NCI-H2029 treated with DMSO at 0.1 percent for 48 hours (cell line): ENCODE results near the gene DNPH1.

ENCODE experiments used
- DNase-seq: peaks from one replicate; lab custom pipeline; 2025; lab: John Stamatoyannopoulos, UW

The DNPH1 gene

GRCh38 chr6:43228951-43229802 is at the start of gene DNPH1:
Gene DNPH1 (minus strand): TSS chr6:43229481. CDS start chr6:43229456, 25 bp downstream.
- DNase-seq, result no peak

GRCh38 chr6:43278524-43279078 is 49.3 kb upstream of the DNPH1 start:
- no peak for DNase-seq

DNA sequence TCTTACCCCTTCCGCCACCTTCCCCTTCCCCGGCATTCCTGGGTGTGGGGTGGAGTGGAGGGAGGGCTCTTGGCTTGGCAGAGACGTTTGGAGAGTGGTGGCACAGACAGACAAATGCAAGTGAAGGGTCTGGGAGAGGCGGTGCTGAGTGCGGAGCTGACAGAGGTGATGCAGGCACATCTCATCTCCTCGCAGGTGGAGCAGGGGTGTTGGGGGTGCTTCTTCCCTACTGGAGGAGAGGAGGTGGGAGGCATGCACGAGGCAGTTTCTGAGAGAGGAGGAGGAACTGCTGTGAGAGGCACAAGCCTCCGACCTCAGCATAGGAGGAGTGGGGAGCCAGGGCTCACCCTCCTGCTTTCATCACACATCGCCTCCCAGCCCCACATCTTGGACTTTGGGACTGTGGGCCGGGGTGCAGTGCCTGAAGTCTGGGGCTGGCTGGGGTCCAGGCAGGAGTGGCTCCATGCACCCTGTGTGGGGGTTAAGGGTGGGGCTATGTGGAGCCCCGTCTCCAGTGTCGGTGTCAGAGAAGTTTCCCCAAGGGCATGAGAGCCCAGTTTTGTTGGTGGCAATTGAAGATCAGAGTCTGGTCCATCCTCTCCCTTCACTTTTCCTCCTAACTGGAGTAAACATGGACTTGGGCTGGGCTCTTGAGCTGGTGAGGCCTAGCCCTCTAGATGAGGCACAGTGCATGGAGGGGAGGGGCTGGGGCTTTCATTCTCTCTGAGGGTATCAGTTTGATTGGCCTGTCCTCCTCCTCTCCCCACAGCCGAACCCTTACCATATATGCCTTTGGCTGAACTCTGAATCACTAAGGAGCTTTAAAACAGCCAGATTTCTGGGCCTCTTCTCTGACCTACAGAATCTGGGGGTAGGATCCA is 48.6 kb upstream of the DNPH1 start:
- no peak for DNase-seq

DNA sequence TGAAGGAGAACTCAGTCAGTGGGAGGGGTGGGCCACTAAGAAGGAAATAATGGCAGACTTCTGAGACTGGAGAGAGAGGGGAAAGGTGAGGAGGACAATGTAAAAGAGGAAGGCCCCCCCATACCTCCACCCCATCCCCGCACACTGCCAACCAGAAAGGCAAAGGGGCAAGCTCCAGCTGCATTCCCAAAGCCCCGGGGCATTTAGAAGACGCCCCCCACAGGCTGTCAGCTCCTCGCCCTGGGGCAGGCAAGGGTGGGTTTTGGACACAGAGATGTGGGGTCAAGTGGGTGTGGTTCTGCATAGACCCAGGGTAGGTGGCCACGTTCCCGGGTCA is 48.0 kb upstream of the DNPH1 start:
- DNase-seq, result no peak

GRCh38 chr6:43276577-43277305 is 47.5 kb upstream of the DNPH1 start:
- no peak for DNase-seq

DNA sequence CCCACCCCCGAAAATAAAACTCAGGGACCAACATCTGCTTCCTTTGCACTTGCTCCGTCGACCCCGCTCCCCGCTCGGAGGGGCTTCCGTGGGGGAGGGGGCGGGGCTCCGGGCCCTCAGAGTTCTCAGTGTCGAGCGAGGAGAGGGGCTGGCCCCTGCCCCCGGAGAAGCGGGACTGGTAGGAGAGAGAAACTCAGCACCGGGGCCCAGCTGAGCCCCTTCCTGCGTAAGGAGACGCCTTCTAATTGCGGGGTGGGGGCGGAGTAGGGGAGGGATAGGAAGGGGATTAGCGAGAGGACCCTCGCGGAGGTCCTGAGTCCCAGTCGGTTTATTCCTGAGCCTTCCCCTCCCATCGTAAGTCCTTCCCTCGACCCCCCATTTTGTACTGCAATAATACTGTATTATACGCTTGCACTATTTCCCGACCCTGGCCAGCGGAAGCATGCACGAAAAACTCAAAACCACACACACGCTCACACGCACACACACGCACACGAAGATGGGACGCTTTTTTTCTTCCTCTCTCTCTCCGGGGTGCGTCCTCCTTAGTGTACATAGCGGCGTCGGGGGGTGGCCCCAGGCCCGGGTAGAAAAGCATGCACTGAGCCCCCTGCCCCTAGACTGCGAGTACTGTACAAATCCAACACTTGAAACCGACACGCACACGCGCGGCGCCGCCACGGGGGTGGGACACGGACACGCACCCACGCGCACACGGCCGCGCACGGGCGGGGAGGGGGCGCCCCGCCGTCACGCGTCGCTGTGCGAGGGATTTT is 46.7 kb upstream of the DNPH1 start:
- DNase-seq, result no peak

DNA sequence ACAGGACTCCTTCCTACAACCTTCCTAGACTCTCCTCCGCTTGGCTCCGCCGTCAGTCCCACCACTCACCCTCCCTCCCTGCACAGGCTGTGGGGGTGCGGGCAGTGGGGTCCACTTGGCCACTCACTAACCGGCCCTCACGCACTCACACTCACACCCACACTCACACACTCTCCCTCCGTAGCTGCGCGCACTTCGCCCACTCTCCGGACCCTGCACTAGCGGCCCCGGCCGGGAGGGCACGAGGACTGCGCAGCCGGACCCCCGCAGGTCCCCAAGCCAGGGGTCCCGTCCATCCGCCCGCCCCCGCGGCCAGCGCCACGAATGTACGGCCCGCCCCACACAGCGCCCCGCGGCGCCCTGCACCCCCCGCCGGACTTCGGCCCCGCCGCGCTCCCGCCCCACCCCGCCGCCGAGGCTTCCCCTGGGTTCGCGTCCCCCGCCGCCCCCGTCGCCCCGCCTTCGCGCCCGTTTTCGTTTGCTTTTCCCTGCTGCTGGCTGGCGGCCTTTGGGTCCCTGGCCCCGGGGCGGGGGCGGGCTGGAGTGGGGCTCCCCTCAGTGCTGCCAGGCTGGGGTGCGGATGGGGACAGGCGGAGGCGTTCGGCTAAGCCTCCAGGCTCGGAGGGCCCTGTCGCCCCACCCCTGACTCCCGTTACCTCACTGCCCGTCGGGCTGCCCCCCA is 45.8 kb upstream of the DNPH1 start:
- no peak for DNase-seq

DNA sequence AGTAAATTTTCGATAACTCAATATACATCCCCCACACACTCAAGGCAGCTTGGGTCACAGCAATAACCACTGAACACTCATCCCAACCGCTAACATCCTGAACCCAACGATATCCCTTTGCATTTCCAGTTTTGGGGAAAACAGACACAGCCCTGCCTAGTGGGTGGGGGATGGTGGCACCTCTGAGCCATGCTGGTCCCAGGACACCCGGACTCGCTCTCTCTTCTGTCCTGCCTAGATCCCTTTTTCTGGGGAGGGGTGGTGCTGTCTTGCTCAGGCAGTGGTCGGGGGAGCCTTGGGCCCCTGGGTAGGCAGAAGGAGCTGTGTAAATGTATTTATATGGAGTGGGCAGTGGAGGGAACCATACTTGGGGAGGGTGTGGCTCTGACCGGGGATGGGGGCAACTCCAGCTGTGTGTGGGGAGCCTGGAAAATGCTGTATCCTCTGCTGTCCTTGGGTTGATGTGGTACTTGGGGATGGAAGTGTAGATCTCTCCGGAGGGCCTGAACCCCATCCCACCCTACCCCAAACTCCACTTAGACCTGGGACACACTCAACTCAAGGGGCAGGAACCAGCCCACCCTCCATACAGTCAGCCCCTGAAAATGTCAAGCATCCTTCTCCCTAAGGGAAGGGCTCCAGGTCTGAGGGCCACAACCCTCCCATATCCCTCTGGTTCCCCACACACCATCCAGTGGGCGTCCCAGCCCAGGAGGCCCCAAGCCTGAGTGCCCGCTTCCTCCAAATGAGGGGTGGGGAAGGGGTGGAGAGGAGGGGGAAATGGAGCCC is 45.0 kb upstream of the DNPH1 start:
- no peak for DNase-seq

DNA sequence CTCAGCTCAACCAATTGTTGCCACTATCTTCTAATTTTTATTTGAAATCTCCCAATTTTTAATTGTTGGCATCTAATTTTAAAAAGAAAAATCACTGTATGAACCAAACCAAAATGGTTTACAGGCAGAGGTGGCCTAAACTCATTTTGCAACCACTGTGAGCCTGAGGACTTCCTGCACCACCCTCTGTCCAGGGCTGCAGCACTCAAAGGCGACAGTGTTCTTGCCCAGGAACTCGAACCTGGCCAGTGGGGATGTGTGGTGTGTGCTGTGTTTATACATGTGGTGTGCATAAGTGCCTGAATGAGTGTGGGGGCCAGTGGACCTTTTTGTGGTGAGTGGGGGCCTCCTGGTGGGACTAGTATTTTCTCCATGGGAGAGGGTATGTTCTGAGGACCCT is 44.4 kb upstream of the DNPH1 start:
- DNase-seq, result no peak

DNA sequence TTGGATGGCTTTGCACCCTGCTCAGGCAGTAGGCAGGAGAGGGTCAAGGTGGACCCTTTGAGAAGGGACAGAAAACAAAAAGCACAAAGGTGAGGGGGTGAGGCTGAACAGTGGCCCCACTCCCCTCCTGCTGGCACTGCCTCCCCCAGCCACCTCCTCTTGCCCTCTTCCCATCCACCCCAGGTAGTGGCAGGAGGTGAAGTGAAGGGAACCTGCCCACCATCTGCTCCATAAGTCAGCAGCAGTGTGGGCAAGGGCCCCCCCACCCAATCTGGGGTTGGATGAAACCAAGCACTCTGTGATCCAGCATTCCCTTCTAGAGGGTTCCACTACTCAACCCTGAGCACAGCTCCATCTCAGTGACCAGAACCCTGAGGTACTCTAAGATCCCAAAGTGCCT is 42.7 kb upstream of the DNPH1 start:
- DNase-seq, result no peak

DNA sequence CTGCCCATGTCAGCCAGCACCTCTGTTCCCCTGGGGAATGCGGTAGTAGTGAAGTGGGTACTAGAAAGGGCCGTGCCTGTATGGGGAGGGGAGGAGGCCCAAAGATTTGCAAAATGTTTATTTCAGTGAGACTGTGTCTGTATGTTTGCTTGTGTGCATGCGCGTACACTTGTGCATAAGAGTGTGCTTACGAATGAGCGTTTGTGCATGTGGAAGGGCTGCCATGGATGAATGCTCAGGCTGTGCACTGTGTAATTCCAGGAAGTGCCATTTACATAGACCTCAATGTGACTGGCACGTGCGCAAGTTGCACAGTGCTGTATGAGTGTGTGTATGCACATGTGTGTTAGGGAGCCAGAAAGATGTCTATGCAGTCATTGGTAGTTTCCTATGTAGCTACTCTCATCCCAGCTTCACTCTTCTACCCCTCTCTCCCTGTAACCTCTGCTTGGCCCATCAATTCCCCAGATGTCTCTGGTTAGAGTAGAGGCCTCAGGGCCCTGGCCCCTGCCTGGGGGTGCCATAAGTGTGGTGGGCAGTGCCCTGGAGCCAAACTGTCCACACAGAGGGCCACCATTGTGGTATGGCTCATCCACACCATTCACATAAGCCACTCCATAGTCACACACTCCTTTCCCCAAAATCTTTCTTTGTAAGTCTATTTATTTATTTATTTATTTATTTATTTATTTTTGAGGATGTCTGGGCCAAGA is 42.0 kb upstream of the DNPH1 start:
- peak; percentile 6 for DNase-seq

GRCh38 chr6:43269273-43270007 is 40.2 kb upstream of the DNPH1 start:
- DNase-seq, result peak; percentile 21

- no peak for DNase-seq
Observed at GRCh38 chr6:43268782-43269272, 39.5 kb upstream of the DNPH1 start.

- DNase-seq, result peak; percentile 91
Observed at GRCh38 chr6:43268355-43268700, 39.0 kb upstream of the DNPH1 start.

- DNase-seq, result peak; percentile 91
Observed at GRCh38 chr6:43267619-43268354, 38.5 kb upstream of the DNPH1 start.

DNA sequence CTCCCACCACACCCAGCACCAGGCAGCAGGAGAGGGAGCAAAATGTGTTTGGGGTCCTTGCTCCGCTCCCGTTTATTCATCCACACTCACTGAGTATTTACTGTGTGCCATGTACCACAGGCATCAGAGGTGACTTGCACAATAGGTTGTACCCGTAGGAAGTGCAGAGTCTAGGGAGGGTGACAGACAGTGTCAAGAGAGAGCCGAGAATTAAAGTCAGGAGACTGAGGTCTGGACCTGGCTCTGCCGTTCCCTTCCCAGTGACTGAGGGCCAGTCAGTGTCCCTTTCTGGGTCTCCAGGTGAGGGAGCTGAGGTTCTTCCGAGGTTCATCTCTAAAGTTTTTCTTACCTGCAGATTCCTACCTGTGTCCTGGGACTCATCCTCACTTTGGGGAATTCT is 36.3 kb upstream of the DNPH1 start:
- DNase-seq, result no peak

DNA sequence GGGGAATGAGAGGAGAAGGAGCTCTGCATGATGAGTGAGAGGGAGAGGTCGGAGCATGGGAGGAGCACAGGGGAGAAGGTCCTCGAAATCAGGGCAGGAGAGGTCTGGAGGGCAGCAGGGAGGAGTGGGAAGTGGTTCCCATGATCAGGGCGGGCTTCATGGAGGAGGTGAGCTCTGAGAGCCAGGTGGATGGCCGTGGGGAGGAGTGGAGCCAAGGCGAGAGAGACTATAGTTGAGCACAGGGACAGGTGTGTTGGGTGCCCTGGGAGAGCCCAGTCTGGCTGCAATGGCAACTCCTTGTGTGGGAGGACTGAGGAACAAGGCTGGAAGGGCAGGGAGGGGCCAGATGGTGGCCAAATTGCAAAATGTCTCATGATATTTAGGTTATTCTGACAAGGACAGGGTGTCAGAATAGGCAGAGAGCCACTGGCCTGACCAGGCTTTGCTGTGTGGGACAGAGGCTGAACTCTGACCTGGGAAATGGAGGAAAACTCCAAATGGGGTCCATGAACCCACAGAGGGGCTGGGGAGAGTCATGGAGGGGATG is 35.4 kb upstream of the DNPH1 start:
- DNase-seq, result no peak
